ENCODE results near the gene PTP4A2. TPM values are rescaled to one million over a fixed set of nuclear protein-coding genes. Genes with fewer than 3 reads are reported as not detected.

Gene PTP4A2
- total and polyA plus RNA-seq, 2 of the 8 experiments (the other 6 are each of a cell fraction or from before 2014, with no cell fraction given) = 87.4 to 214 TPM

DNA sequence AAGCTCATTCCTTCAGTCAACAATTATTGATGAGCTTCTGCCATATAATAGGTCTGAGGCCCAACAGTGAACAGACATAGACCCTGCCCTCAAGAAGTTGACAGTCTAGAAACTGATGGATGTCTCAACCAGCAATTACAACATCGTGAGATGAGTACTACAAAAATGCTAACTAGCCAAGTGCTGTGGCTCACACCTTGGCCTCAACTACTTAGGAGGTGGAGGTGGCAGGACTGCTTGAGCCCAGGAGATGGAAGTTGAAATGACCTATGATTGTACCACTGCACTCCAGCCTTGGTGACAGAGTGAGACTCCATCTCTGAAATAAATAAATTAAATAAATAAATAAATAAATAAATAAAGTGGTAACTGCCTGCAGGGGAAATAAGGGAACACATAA is 11.7 kb upstream of the PTP4A2 start:
- 96% methylated on average over 1 of the region's 1 CpG; no CpG with 5 or more reads in 1 of the 2 experiments for WGBS, 2 experiments (ENCODE audit: extremely low coverage in 1 of 2, insufficient coverage in 1 of 2, insufficient read length in 1 of 2, insufficient replicate concordance in 2 of 2, low coverage in 1 of 2, low lambda C conversion rate in 2 of 2, missing lambda C conversion rate in 1 of 2)
- H3K27me3 ChIP-seq (replicated peaks in 1 of 4; ENCODE audit: control insufficient read depth in 3 of 4, extremely low read depth in 1 of 4, insufficient read depth in 3 of 4, low read length in 3 of 4) = no peaks in the 10 kb centered on the region
- H3K9me3 ChIP-seq (ENCODE audit: insufficient read depth in 2 of 2, low read depth in 1 of 2, low read length in 1 of 2) = no peaks in the 10 kb centered on the region
- peaks cover under 1% of the 10 kb centered on the region; the same call in 1 of the 2 replicates for H3K23me2 ChIP-seq (ENCODE audit: low read depth, low read length)
- no peak overlapping the region for H3K23ac ChIP-seq (ENCODE audit: insufficient read length)
- FAIRE-seq = no peak
- no peaks in the 10 kb centered on the region for H3K79me1 ChIP-seq (ENCODE audit: low read depth, low read length)
- H3K9ac ChIP-seq (replicated peaks in 1 of 4; ENCODE audit: extremely low read depth in 1 of 4, low read depth in 3 of 4, low read length in 3 of 4) = no peak overlapping the region
- H4K91ac ChIP-seq (replicated peaks; ENCODE audit: insufficient read length, low read length) = no peak overlapping the region
- no peak overlapping the region for H3K4me3 ChIP-seq (ENCODE audit: extremely low read depth in 1 of 4, insufficient read depth in 2 of 4, low read depth in 3 of 4, low read length in 4 of 4)
- no peak overlapping the region for H2BK120ac ChIP-seq (replicated peaks; ENCODE audit: low read depth, low read length)
- no peaks in the 10 kb centered on the region for H3K36me3 ChIP-seq (ENCODE audit: control insufficient read depth in 2 of 4, insufficient read depth in 4 of 4, low read length in 3 of 4)
- H3K27ac ChIP-seq (ENCODE audit: low read depth, low read length) = no peak overlapping the region
- H3K4me1 ChIP-seq (replicated peaks in 1 of 4; ENCODE audit: control insufficient read depth in 3 of 4, insufficient read depth in 4 of 4, low read length in 3 of 4) = peaks cover 7 to 12% (median 9%) of the 10 kb centered on the region in 4 experiments
- no peak overlapping the region; the same call in 1 of the 2 replicates for H4K8ac ChIP-seq (ENCODE audit: extremely low read depth, insufficient read depth, low read length)
- H2AK5ac ChIP-seq (ENCODE audit: low read depth, low read length) = no peak overlapping the region
- H2BK20ac ChIP-seq (ENCODE audit: low read length) = no peak overlapping the region
- H3K18ac ChIP-seq (ENCODE audit: extremely low read depth, low read length) = no peak overlapping the region
- ChIA-PET CTCF (ENCODE audit: partially characterized antibody) (interaction anchor here (0.6 to 1.8 kb wide), 4 partner anchors 14 to 132 kb away, joined by 3 to 5 read pairs (median 4); no protein-coding TSS in a partner anchor), POLR2A (ENCODE audit: partially characterized antibody) (interaction anchor here (1.1 to 1.3 kb wide), 2 partner anchors 11 to 12 kb away, joined by 3 to 4 read pairs; partner anchors contain the start of gene PTP4A2)
- H3K56ac ChIP-seq (replicated peaks; ENCODE audit: insufficient read length, low read depth, low read length) = no peak overlapping the region
- H2BK5ac ChIP-seq (ENCODE audit: low read depth, low read length) = no peak overlapping the region
- no peak overlapping the region for H4K5ac ChIP-seq (ENCODE audit: insufficient read length, low read depth, low read length)
- H3K4ac ChIP-seq (replicated peaks; ENCODE audit: insufficient read length, low read depth, low read length) = no peak overlapping the region
- H2BK15ac ChIP-seq (ENCODE audit: low read length) = no peak overlapping the region
- no peak overlapping the region for H3K4me2 ChIP-seq (ENCODE audit: insufficient read depth in 1 of 2, low read depth in 2 of 2, low read length in 2 of 2)
- no peak overlapping the region for H2AFZ ChIP-seq (ENCODE audit: low read length)
- no peaks in the 10 kb centered on the region for H4K20me1 ChIP-seq (replicated peaks in 1 of 2; ENCODE audit: control insufficient read depth in 1 of 2, insufficient read depth in 2 of 2, low read length in 2 of 2)
- no peak overlapping the region for H2BK12ac ChIP-seq (ENCODE audit: low read depth, low read length)
- H3K79me2 ChIP-seq (ENCODE audit: control insufficient read depth in 1 of 2, insufficient read depth in 2 of 2, low read length in 2 of 2) = no peaks in the 10 kb centered on the region
- no peak overlapping the region for H3K14ac ChIP-seq (ENCODE audit: insufficient read length)
- DNase-seq (ENCODE audit: low read depth in 1 of 2, low spot score in 2 of 2) = no peak
- TF ChIP-seq BCL11A (IDR thresholded peaks at IDR 0.05; ENCODE audit: low read depth in 2 of 2, low read length in 2 of 2) (no peak), RXRA (IDR thresholded peaks at IDR 0.05; ENCODE audit: insufficient read depth, low read depth, low read length) (no peak), CREB1 (IDR thresholded peaks at IDR 0.05) (no peak), EGR1 (IDR thresholded peaks at IDR 0.05; ENCODE audit: borderline replicate concordance, low read depth, low read length) (no peak), NANOG (IDR thresholded peaks at IDR 0.05; ENCODE audit: insufficient read depth, low read depth, low read length, poor library complexity, severe bottlenecking) (no peak), BACH1 (IDR thresholded peaks at IDR 0.05; ENCODE audit: low read length) (no peak), JUND (IDR thresholded peaks at IDR 0.05; ENCODE audit: low read length) (no peak), POLR2A (IDR thresholded peaks at IDR 0.05; ENCODE audit: control extremely low read depth in 1 of 2, low read depth in 2 of 2, low read length in 2 of 2) (no peak), YY1 (IDR thresholded peaks at IDR 0.05; ENCODE audit: low read depth, low read length) (no peak)
- TF ChIP-seq, protein P1, sequence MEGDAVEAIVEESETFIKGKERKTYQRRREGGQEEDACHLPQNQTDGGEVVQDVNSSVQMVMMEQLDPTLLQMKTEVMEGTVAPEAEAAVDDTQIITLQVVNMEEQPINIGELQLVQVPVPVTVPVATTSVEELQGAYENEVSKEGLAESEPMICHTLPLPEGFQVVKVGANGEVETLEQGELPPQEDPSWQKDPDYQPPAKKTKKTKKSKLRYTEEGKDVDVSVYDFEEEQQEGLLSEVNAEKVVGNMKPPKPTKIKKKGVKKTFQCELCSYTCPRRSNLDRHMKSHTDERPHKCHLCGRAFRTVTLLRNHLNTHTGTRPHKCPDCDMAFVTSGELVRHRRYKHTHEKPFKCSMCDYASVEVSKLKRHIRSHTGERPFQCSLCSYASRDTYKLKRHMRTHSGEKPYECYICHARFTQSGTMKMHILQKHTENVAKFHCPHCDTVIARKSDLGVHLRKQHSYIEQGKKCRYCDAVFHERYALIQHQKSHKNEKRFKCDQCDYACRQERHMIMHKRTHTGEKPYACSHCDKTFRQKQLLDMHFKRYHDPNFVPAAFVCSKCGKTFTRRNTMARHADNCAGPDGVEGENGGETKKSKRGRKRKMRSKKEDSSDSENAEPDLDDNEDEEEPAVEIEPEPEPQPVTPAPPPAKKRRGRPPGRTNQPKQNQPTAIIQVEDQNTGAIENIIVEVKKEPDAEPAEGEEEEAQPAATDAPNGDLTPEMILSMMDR (IDR thresholded peaks at IDR 0.05; ENCODE audit: control extremely low read depth in 1 of 3, insufficient read depth in 1 of 3, low read depth in 1 of 3, low read length in 3 of 3) = no peak
- TF ChIP-seq, protein P2, sequence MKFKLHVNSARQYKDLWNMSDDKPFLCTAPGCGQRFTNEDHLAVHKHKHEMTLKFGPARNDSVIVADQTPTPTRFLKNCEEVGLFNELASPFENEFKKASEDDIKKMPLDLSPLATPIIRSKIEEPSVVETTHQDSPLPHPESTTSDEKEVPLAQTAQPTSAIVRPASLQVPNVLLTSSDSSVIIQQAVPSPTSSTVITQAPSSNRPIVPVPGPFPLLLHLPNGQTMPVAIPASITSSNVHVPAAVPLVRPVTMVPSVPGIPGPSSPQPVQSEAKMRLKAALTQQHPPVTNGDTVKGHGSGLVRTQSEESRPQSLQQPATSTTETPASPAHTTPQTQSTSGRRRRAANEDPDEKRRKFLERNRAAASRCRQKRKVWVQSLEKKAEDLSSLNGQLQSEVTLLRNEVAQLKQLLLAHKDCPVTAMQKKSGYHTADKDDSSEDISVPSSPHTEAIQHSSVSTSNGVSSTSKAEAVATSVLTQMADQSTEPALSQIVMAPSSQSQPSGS (IDR thresholded peaks at IDR 0.05; ENCODE audit: low read length) = no peak
